Muscle layer of duodenum (tissue), 2 donors: ENCODE data around the gene STOML2.

Source experiments
- H3K27ac ChIP-seq: one replicate; pipeline ENCODE4 v1.7.0; 2013; ENCODE audit warnings: mild to moderate bottlenecking, low read length
- H3K27me3 ChIP-seq: one replicate; pipeline ENCODE4 v1.7.0; 2013; ENCODE audit warnings: low read depth, mild to moderate bottlenecking, control low read depth, low read length
- H3K36me3 ChIP-seq, 2 donors: one replicate each; pipeline ENCODE4 v1.7.0; 2013; ENCODE audit warnings: low read length in 2 of 2, control low read depth in 1 of 2, mild to moderate bottlenecking in 1 of 2; ENCODE audit not compliant: insufficient read depth in 2 of 2, control insufficient read depth in 1 of 2
- H3K4me1 ChIP-seq, 2 donors: one replicate each; pipeline ENCODE4 v1.7.0; 2013; ENCODE audit warnings: low read length in 2 of 2, mild to moderate bottlenecking in 2 of 2, control low read depth in 1 of 2, moderate library complexity in 1 of 2; ENCODE audit not compliant: insufficient read depth in 2 of 2, control insufficient read depth in 1 of 2
- H3K4me3 ChIP-seq, 2 donors: one replicate each; pipeline ENCODE4 v1.7.0; 2013; ENCODE audit warnings: low read length in 2 of 2, low read depth in 1 of 2, mild to moderate bottlenecking in 1 of 2
- H3K9me3 ChIP-seq, 2 donors: one replicate each; pipeline ENCODE4 v1.7.0; 2013; ENCODE audit warnings: low read length in 2 of 2, control low read depth in 1 of 2, mild to moderate bottlenecking in 1 of 2; ENCODE audit not compliant: control insufficient read depth in 1 of 2
- donor health status: healthy.

STOML2 gene

DNA sequence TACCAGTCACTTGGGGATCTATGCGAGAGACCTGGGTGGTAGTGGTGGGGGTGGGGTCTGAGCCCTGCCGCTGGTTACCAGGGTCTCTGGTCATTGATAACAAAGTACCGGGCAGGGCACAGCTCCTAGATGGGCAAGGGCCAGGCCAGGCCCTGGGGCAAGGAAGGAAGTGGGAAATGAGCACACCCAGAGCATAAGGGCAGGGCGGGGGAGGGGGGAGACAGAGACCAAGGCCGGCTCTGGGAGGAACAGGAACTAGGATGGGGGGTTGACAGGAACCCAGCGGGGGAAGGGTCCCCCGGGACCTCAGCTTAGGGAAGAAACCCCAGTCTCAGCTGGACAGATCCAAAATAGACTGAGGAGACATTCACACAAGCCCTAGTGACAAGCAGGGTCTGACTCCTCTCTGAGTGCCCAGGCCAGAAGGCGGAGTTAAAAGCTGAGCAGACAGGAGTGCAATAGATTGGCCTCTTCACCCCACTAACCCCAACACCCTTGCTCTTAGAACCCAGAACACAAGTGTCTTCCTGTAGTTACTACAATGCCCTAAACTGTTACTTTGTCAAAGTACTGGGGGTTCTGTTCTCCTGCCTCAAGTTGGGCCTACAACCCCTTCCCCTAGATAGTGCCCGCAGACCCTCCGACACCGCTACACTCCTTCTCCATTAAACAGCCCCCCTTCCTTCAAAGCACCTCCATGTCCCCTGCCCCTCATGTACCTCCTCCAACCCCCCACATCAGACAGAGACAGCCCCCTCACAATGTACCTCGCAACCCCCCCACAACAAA lies 12.1 kb upstream of the STOML2 start:
- Histone ChIP-seq H3K27ac (peak overlapping the region; percentile 95), H3K4me3 (peak overlapping the region; percentile 83 to 86), H3K36me3 (peaks cover 0 to 4% of the 10 kb centered on the region in 2 donors), H3K9me3 (no peaks in the 10 kb centered on the region), H3K4me1 (peaks cover 30 to 47% of the 10 kb centered on the region in 2 donors), H3K27me3 (no peaks in the 10 kb centered on the region)

DNA sequence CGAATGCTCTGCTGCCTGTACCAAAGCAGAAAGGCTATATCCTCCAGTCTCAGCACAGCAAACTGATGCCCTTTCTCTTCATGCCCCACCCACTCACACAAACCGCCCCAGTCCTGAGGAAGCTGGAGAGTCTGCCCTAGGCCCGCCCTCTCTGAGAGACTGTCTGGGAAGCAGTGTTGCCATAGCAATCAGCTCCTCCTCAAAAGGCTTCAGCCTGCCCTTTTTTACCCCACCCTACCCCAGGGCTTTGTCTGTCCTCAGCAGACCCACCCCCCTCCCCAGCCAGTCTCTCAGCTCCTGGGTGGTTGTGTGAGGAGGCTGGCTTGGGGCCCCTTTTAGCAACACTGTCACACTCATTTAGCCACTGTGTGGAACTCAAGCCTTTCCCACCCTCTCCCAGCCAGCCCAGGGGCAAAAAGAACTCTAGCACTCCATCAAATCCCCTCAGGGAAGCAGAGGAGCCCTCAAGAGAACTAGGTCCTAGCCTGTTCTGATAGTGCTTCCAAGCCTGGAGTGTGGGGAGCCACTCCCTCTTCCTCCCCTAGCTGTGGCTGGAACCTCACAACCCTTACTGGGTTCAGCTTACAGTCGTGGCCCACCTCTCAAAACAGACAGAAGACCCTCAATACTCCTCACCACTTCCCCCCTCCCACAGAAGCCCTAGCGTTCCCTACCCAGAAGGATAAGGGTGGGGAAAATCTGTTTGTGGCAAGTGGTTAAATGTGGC lies 11.3 kb upstream of the STOML2 start:
- H3K36me3 ChIP-seq: peaks cover 0 to 4% of the 10 kb centered on the region in 2 donors
- no peaks in the 10 kb centered on the region for H3K9me3 ChIP-seq
- H3K4me3 ChIP-seq: peak overlapping the region; percentile 83 to 86
- peak overlapping the region; percentile 95 for H3K27ac ChIP-seq
- peaks cover 30 to 52% of the 10 kb centered on the region in 2 donors for H3K4me1 ChIP-seq
- H3K27me3 ChIP-seq: no peaks in the 10 kb centered on the region

GRCh38 chr9:35112257-35113020 lies 9.5 kb upstream of the STOML2 start:
- peak overlapping the region; percentile 86 for H3K27ac ChIP-seq
- H3K27me3 ChIP-seq: no peaks in the 10 kb centered on the region
- H3K9me3 ChIP-seq: no peaks in the 10 kb centered on the region
- H3K36me3 ChIP-seq: peaks cover 0 to 18% of the 10 kb centered on the region in 2 donors
- peaks cover 30 to 52% of the 10 kb centered on the region in 2 donors for H3K4me1 ChIP-seq
- H3K4me3 ChIP-seq: peak overlapping the region in 1 of 2 donors; percentile 76

GRCh38 chr9:35111001-35111933 lies 8.3 kb upstream of the STOML2 start:
- H3K36me3 ChIP-seq: peaks cover 7 to 29% of the 10 kb centered on the region in 2 donors
- peak overlapping the region; percentile 89 for H3K27ac ChIP-seq
- peak overlapping the region; percentile 76 to 77 for H3K4me3 ChIP-seq
- peaks cover 30 to 52% of the 10 kb centered on the region in 2 donors for H3K4me1 ChIP-seq
- H3K27me3 ChIP-seq: no peaks in the 10 kb centered on the region
- H3K9me3 ChIP-seq: no peaks in the 10 kb centered on the region

DNA sequence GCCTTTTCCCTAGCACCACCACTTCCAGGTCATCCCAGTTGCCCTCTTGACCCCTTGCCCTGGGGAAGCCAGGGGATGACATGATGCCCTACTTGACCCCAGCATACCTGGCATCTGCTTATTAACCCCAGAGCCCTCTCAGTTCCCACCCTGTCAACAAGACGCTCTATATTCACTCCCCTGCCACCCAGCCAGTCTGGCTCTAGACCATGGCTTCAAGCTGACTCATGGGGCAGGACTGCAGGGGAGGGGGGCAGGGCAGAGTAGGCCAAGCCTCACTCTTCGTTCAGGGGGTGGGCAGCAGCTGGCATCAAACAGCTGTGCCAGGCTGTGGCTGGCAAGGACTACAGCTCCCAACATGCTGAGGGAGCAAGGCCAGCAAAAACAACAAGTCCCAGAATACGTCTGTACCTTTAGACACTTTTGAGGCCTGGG lies 7.4 kb upstream of the STOML2 start:
- Histone ChIP-seq H3K4me3 (peak overlapping the region; percentile 76 to 77), H3K4me1 (peaks cover 30 to 49% of the 10 kb centered on the region in 2 donors), H3K9me3 (no peaks in the 10 kb centered on the region), H3K36me3 (peaks cover 14 to 38% of the 10 kb centered on the region in 2 donors), H3K27ac (peak overlapping the region; percentile 89), H3K27me3 (no peaks in the 10 kb centered on the region)

DNA sequence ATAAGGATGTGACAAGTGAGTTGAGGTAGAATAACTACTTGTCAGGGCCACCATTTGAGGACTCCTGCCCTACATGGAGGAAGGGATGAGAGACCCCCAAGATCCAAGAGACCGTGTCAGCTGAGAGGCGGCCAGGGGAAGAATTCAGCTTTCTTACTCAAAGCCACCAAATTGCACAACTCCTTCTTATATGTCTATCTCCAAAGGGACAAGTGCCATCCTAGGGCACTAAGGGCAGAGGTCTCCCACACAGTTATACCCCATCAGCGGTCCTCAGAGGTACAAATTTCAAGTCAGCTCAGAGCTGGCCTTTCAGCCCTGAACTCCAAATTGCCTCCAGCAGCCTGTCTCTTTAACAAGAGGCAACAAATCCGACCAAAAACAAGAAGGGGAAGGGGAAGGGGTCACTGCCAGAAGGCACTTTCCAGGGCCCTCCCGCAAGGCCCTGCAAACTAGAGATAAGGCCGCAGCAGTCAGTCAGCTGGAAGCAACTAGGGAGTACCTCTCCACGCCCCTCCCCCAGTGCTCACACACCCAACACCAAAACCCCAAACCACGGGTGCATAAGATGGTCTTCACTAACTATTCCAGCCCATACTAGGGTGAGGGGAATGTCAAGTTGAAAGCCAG lies 6.1 kb upstream of the STOML2 start:
- H3K27me3 ChIP-seq: no peaks in the 10 kb centered on the region
- H3K4me3 ChIP-seq: no peak overlapping the region
- no peaks in the 10 kb centered on the region for H3K9me3 ChIP-seq
- H3K36me3 ChIP-seq: peaks cover 22 to 47% of the 10 kb centered on the region in 2 donors
- H3K27ac ChIP-seq: no peak overlapping the region
- peaks cover 22 to 37% of the 10 kb centered on the region in 2 donors for H3K4me1 ChIP-seq

DNA sequence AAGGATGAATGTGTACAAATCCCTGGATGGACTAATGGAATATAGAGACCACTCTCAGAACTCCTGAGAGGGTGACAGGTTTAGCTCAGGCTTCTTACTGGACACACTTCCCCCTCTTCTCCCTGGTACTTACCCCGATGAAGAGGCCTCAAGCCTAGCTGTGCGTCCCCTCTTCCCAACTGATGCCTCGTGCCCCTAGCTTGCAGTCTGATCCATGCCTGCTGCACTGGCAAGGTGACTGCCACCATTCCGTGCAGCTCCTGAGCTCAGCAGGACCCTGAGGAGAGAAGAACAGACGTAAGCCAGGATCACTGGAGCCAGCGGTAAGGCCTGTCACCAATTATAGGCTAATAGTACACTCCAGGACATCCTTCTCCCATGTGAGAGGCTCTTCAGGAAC lies 5.5 kb upstream of the STOML2 start:
- Histone ChIP-seq H3K9me3 (no peaks in the 10 kb centered on the region), H3K4me3 (no peak overlapping the region), H3K36me3 (peaks cover 22 to 47% of the 10 kb centered on the region in 2 donors), H3K27me3 (no peaks in the 10 kb centered on the region), H3K27ac (no peak overlapping the region), H3K4me1 (peaks cover 20 to 34% of the 10 kb centered on the region in 2 donors)

- no peaks in the 10 kb centered on the region for H3K27me3 ChIP-seq
- peaks cover 22 to 47% of the 10 kb centered on the region in 2 donors for H3K36me3 ChIP-seq
- no peak overlapping the region for H3K4me3 ChIP-seq
- H3K9me3 ChIP-seq: no peaks in the 10 kb centered on the region
- no peak overlapping the region for H3K27ac ChIP-seq
- peaks cover 17 to 32% of the 10 kb centered on the region in 2 donors for H3K4me1 ChIP-seq
These were observed 4.7 kb upstream of the STOML2 start for GRCh38 chr9:35107297-35108290.

- Histone ChIP-seq H3K27me3 (no peaks in the 10 kb centered on the region), H3K4me3 (no peak overlapping the region), H3K27ac (no peak overlapping the region), H3K9me3 (no peaks in the 10 kb centered on the region), H3K36me3 (peaks cover 22 to 46% of the 10 kb centered on the region in 2 donors), H3K4me1 (peaks cover 18 to 34% of the 10 kb centered on the region in 2 donors)
These were observed 3.4 kb upstream of the STOML2 start for GRCh38 chr9:35106343-35106730.
